H1 (cell line): Measurements from ENCODE around the gene SMIM7. TPM values are rescaled to one million over a fixed set of nuclear protein-coding genes. Genes with fewer than 3 reads are reported as not detected.

Source experiments
- CTCF ChIA-PET: fragments of 300-600 bp; sonication (Branson Sonifier 250); formaldehyde crosslinking; loops from one replicate; lab custom pipeline; 2021; ENCODE audit not compliant: partially characterized antibody; lab: Charles Lee
- POLR2A ChIA-PET: fragments of 300-600 bp; sonication (Branson Sonifier 250); formaldehyde crosslinking; loops from one replicate; lab custom pipeline; 2021; ENCODE audit warnings: inconsistent platforms; ENCODE audit not compliant: partially characterized antibody; lab: Charles Lee
- DNase-seq, 2 experiments: peaks; one replicate each; pipeline versions ENCODE4 v3.0.0 to v3.0.0-alpha.2; 2010 to 2022; ENCODE audit warnings: low spot score in 2 of 2, low read depth in 1 of 2, mixed read lengths in 1 of 2
- FAIRE-seq: peaks from 2 replicates; lab custom pipeline; 2011; peaks lifted over from hg19 to GRCh38; lab: Jason Lieb, UNC
- H2AFZ ChIP-seq: 2 replicates; pipeline ENCODE4 v1.8.1; 2012; ENCODE audit warnings: low read length, inconsistent platforms
- H2AK5ac ChIP-seq: 2 replicates; pipeline ENCODE4 v1.6.1; 2013; ENCODE audit warnings: low read depth, low read length
- H2BK120ac ChIP-seq: replicated peaks from 2 replicates; pipeline ENCODE3; 2013; ENCODE audit warnings: low read depth, low read length, inconsistent platforms
- H2BK12ac ChIP-seq: 2 replicates; pipeline ENCODE4 v1.6.1; 2013; ENCODE audit warnings: low read depth, low read length
- H2BK15ac ChIP-seq: 2 replicates; pipeline ENCODE4 v1.6.1; 2013; ENCODE audit warnings: low read length
- H2BK20ac ChIP-seq: 2 replicates; pipeline ENCODE4 v1.6.1; 2013; ENCODE audit warnings: low read length
- H2BK5ac ChIP-seq: 2 replicates; pipeline ENCODE4 v1.6.1; 2013; ENCODE audit warnings: low read depth, low read length
- H3K14ac ChIP-seq: 2 replicates; pipeline ENCODE4 v1.6.1; 2013; ENCODE audit warnings: inconsistent platforms; ENCODE audit not compliant: insufficient read length
- H3K18ac ChIP-seq: 2 replicates; pipeline ENCODE4 v1.6.1; 2013; ENCODE audit warnings: low read length; ENCODE audit errors: extremely low read depth
- H3K23ac ChIP-seq: 2 replicates; pipeline ENCODE4 v1.6.1; 2013; ENCODE audit warnings: inconsistent platforms; ENCODE audit not compliant: insufficient read length
- H3K23me2 ChIP-seq: 2 replicates; pipeline ENCODE4 v1.6.1; 2013; ENCODE audit warnings: low read depth, low read length
- H3K27ac ChIP-seq: 2 replicates; pipeline ENCODE4 v1.6.1; 2011; ENCODE audit warnings: low read depth, low read length, inconsistent platforms
- H3K27me3 ChIP-seq, 4 experiments: replicated peaks in 1 of 4; 1 replicate in 1 of 4; 2 replicates in 3 of 4; pipeline versions ENCODE4 v1.6.1 to v1.8.1; 2011 to 2013; ENCODE audit warnings: low read length in 3 of 4, mild to moderate bottlenecking in 3 of 4, inconsistent platforms in 2 of 4, mixed read lengths in 2 of 4, moderate library complexity in 1 of 4; ENCODE audit not compliant: control insufficient read depth in 3 of 4, insufficient read depth in 3 of 4; ENCODE audit errors: extremely low read depth in 1 of 4
- H3K36me3 ChIP-seq, 4 experiments: 2 replicates each; pipeline versions ENCODE4 v1.6.1 to v1.8.1; 2011 to 2013; ENCODE audit warnings: mild to moderate bottlenecking in 4 of 4, low read length in 3 of 4, moderate library complexity in 2 of 4, control low read depth in 1 of 4, inconsistent platforms in 1 of 4; ENCODE audit not compliant: insufficient read depth in 4 of 4, control insufficient read depth in 2 of 4
- H3K4ac ChIP-seq: replicated peaks from 2 replicates; pipeline ENCODE3; 2013; ENCODE audit warnings: low read length, low read depth, mixed read lengths, inconsistent platforms; ENCODE audit not compliant: insufficient read length
- H3K4me1 ChIP-seq, 4 experiments: replicated peaks in 1 of 4; 1 replicate in 1 of 4; 2 replicates in 3 of 4; pipeline versions ENCODE4 v1.6.1 to v1.8.1; 2011 to 2013; ENCODE audit warnings: low read length in 3 of 4, inconsistent platforms in 2 of 4, mixed read lengths in 1 of 4; ENCODE audit not compliant: insufficient read depth in 4 of 4, control insufficient read depth in 3 of 4
- H3K4me2 ChIP-seq, 2 experiments: 2 replicates each; pipeline versions ENCODE4 v1.6.1 to v1.8.1; 2011 to 2013; ENCODE audit warnings: low read depth in 2 of 2, low read length in 2 of 2, control low read depth in 1 of 2, inconsistent platforms in 1 of 2, mild to moderate bottlenecking in 1 of 2; ENCODE audit not compliant: insufficient read depth in 1 of 2
- H3K4me3 ChIP-seq, 4 experiments: fragments of 200-600, 300-600 bp in 1 of 4; sonication (generic), shearing (Covaris generic), sonication (Bioruptor Twin) in 1 of 4; 2 replicates each; pipeline versions ENCODE4 v1.5.1 to v1.8.1; 2011 to 2016; ENCODE audit warnings: low read length in 4 of 4, low read depth in 3 of 4, control low read depth in 2 of 4, inconsistent platforms in 2 of 4, mild to moderate bottlenecking in 2 of 4, mixed read lengths in 1 of 4, moderate library complexity in 1 of 4; ENCODE audit not compliant: insufficient read depth in 2 of 4; ENCODE audit errors: extremely low read depth in 1 of 4
- H3K56ac ChIP-seq: replicated peaks from 2 replicates; pipeline ENCODE3; 2013; ENCODE audit warnings: low read depth, mild to moderate bottlenecking, mixed read lengths, low read length, inconsistent platforms; ENCODE audit not compliant: insufficient read length
- H3K79me1 ChIP-seq: 2 replicates; pipeline ENCODE4 v1.6.1; 2013; ENCODE audit warnings: low read depth, low read length, control low read depth
- H3K79me2 ChIP-seq, 2 experiments: 2 replicates each; pipeline versions ENCODE4 v1.6.1 to v1.8.1; 2012 to 2013; ENCODE audit warnings: low read length in 2 of 2, mild to moderate bottlenecking in 2 of 2, inconsistent platforms in 1 of 2; ENCODE audit not compliant: insufficient read depth in 2 of 2, control insufficient read depth in 1 of 2
- H3K9ac ChIP-seq, 4 experiments: replicated peaks in 1 of 4; 1 replicate in 1 of 4; 2 replicates in 3 of 4; pipeline versions ENCODE4 v1.6.1 to v1.8.1; 2011 to 2013; ENCODE audit warnings: low read depth in 3 of 4, low read length in 3 of 4, control low read depth in 2 of 4, mild to moderate bottlenecking in 2 of 4, moderate library complexity in 2 of 4, inconsistent platforms in 1 of 4; ENCODE audit errors: extremely low read depth in 1 of 4
- H3K9me3 ChIP-seq, 2 experiments: 2 replicates each; pipeline versions ENCODE4 v1.6.1 to v1.8.1; 2012 to 2013; ENCODE audit warnings: mild to moderate bottlenecking in 2 of 2, moderate library complexity in 2 of 2, control low read depth in 1 of 2, inconsistent platforms in 1 of 2, low read depth in 1 of 2, low read length in 1 of 2, mixed read lengths in 1 of 2; ENCODE audit not compliant: insufficient read depth in 2 of 2
- H4K20me1 ChIP-seq, 2 experiments: replicated peaks in 1 of 2; 2 replicates each; pipeline versions ENCODE3 to v1.8.1; 2011 to 2013; ENCODE audit warnings: inconsistent platforms in 2 of 2, low read length in 2 of 2, mild to moderate bottlenecking in 1 of 2; ENCODE audit not compliant: insufficient read depth in 2 of 2, control insufficient read depth in 1 of 2
- H4K5ac ChIP-seq: 2 replicates; pipeline ENCODE4 v1.6.1; 2013; ENCODE audit warnings: low read length, low read depth, mixed read lengths, inconsistent platforms; ENCODE audit not compliant: insufficient read length
- H4K8ac ChIP-seq: 2 replicates; pipeline ENCODE4 v1.8.0; 2013; ENCODE audit warnings: mild to moderate bottlenecking, moderate library complexity, low read length, inconsistent platforms; ENCODE audit not compliant: insufficient read depth; ENCODE audit errors: extremely low read depth
- H4K91ac ChIP-seq: replicated peaks from 2 replicates; pipeline ENCODE3; 2013; ENCODE audit warnings: low read length, mixed read lengths, inconsistent platforms; ENCODE audit not compliant: insufficient read length
- BCL11A ChIP-seq, 2 experiments: IDR thresholded peaks; one replicate each; pipeline ENCODE4 v1.6.1; 2011; ENCODE audit warnings: low read depth in 2 of 2, low read length in 2 of 2, mild to moderate bottlenecking in 2 of 2
- BRCA1 ChIP-seq: IDR thresholded peaks from 2 replicates; pipeline ENCODE4 v1.6.1; 2012; ENCODE audit warnings: low read depth, low read length, improper control_type of control experiment
- FOSL1 ChIP-seq: IDR thresholded peaks from 2 replicates; pipeline ENCODE4 v1.6.1; 2011; ENCODE audit warnings: mild to moderate bottlenecking, low read depth, low read length, moderate library complexity; ENCODE audit not compliant: insufficient read depth
- GABPA ChIP-seq: IDR thresholded peaks from 2 replicates; pipeline ENCODE4 v1.6.1; 2011; ENCODE audit warnings: mild to moderate bottlenecking, low read length, moderate library complexity, borderline replicate concordance; ENCODE audit not compliant: insufficient read depth
- JUN ChIP-seq: IDR thresholded peaks from 2 replicates; pipeline ENCODE4 v1.6.1; 2011; ENCODE audit warnings: low read depth, mild to moderate bottlenecking, improper control_type of control experiment, low read length
- KDM1A ChIP-seq: fragments of 200-600, 300-600 bp; sonication (generic); IDR thresholded peaks from 2 replicates; pipeline ENCODE4 v1.7.1; 2016; ENCODE audit warnings: mild to moderate bottlenecking, low read length, borderline replicate concordance
- KDM5A ChIP-seq: fragments of 200-600 bp; IDR thresholded peaks from 2 replicates; pipeline ENCODE4 v1.7.1; 2012; ENCODE audit warnings: mild to moderate bottlenecking, low read length, inconsistent platforms, mixed read lengths
- SIRT6 ChIP-seq: IDR thresholded peaks from one replicate; pipeline ENCODE4 v1.7.1; 2012; ENCODE audit warnings: low read length, inconsistent platforms
- SUZ12 ChIP-seq: fragments of 200-600 bp; sonication (generic); IDR thresholded peaks from 2 replicates; pipeline ENCODE4 v1.6.1; 2012; ENCODE audit warnings: mild to moderate bottlenecking, inconsistent platforms, low read length, moderate library complexity, mixed read lengths
- WGBS, 2 experiments: shearing (Covaris generic) in 1 of 2; methylation state at CpG; one replicate each; pipeline versions ENCODE4 v1.1.6 to v1.1.7; 2013 to 2015; ENCODE audit warnings: low lambda C conversion rate in 2 of 2, mixed read lengths in 2 of 2, inconsistent platforms in 1 of 2, low coverage in 1 of 2, missing lambda C conversion rate in 1 of 2; ENCODE audit not compliant: insufficient replicate concordance in 2 of 2, insufficient coverage in 1 of 2, insufficient read length in 1 of 2; ENCODE audit errors: extremely low coverage in 1 of 2, missing lambda C conversion rate in 1 of 2; 5-methylcytosine and 5-hydroxymethylcytosine counted together
- polyA plus RNA-seq, 7 experiments: library from polyadenylated mRNA; depleted of rRNA in 3 of 7; stranded (reverse) in 5 of 7; unstranded in 2 of 7; fragments of >200 nt in 5 of 7; fragments of 200-250 nt in 2 of 7; gene quantifications; 1 replicate in 5 of 7; 2 replicates in 1 of 7; 4 replicates in 1 of 7; pipeline versions ENCODE4 v1.2.1 to v1.2.3, GENCODE V29; 2011 to 2013; ENCODE audit warnings: missing spikeins in 2 of 7, mixed read lengths in 2 of 7
- total RNA-seq: library from RNA; stranded (reverse); fragmentation: NEBNext Ultra II Directional; extraction: Animal tissue kit (Norgen Biotek cat#: 25700); gene quantifications from 2 replicates; pipeline ENCODE4 v1.2.1, GENCODE V29; 2021

SMIM7 gene
- total and polyA plus RNA-seq, 2 of the 8 experiments (the other 6 are each of a cell fraction or from before 2014, with no cell fraction given), result 55.5 to 67.5 TPM

- Histone ChIP-seq H3K18ac (no peak overlapping the region), H3K9ac (no peak overlapping the region), H2BK20ac (no peak overlapping the region), H2BK120ac (no peak overlapping the region), H2BK12ac (no peak overlapping the region), H3K23me2 (no peaks in the 10 kb centered on the region), H3K4ac (no peak overlapping the region), H3K14ac (no peak overlapping the region), H4K8ac (no peak overlapping the region), H3K79me1 (no peaks in the 10 kb centered on the region), H2BK5ac (no peak overlapping the region), H3K56ac (no peak overlapping the region), H2AK5ac (no peak overlapping the region), H3K27me3 (no peaks in the 10 kb centered on the region), H4K20me1 (no peaks in the 10 kb centered on the region), H4K91ac (no peak overlapping the region), H3K79me2 (no peaks in the 10 kb centered on the region), H2BK15ac (no peak overlapping the region), H3K4me1 (no peaks in the 10 kb centered on the region), H2AFZ (no peak overlapping the region), H3K4me3 (no peak overlapping the region), H3K23ac (no peak overlapping the region), H3K9me3 (no peaks in the 10 kb centered on the region), H3K27ac (no peak overlapping the region), H4K5ac (no peak overlapping the region), H3K36me3 (no peaks in the 10 kb centered on the region), H3K4me2 (no peak overlapping the region)
- DNase-seq (no peak), FAIRE-seq (no peak)
- WGBS, 2 experiments, result 84% methylated on average over 4 of the region's 4 CpGs; no CpG with 5 or more reads in 1 of the 2 experiments
- TF ChIP-seq SIRT6 (no peak), GABPA (no peak), KDM5A (no peak), BCL11A (IDR thresholded peaks at IDR 0.05; ENCODE audit: low read depth in 2 of 2, low read length in 2 of 2) (no peak), JUN (no peak), FOSL1 (no peak), KDM1A (no peak), BRCA1 (no peak), SUZ12 (no peak)
- CTCF ChIA-PET, result interaction anchor here (2.5 kb wide), 1 partner anchor 11 kb away, joined by 10 read pairs; no protein-coding TSS in a partner anchor
- POLR2A ChIA-PET, result interaction anchor here (1.1 kb wide), 1 partner anchor 56 kb away, joined by 3 read pairs; no protein-coding TSS in a partner anchor
Measured at GRCh38 chr19:16703677-16704076, 43.7 kb upstream of the SMIM7 start.
